Mesenteric fat pad (tissue), 1 donor: Measurements from ENCODE around the gene OPN4. TPM values are rescaled to one million over a fixed set of nuclear protein-coding genes. Genes with fewer than 3 reads are reported as not detected.

Source experiments
- DNase-seq: peaks from one replicate; pipeline ENCODE4 v3.0.0-alpha.2; 2020; ENCODE audit warnings: low spot score
- total RNA-seq: library from RNA; stranded (reverse); fragmentation: NEBNext Ultra II Directional; extraction: Animal tissue kit (Norgen Biotek cat#: 25700); gene quantifications from one replicate; pipeline ENCODE4 v1.2.1, GENCODE V29; 2021
- donor health status: DM: yes; HTN: yes; CAD: no.

OPN4 gene
- total RNA-seq, 1 donor from 2014 or later: not detected

DNA sequence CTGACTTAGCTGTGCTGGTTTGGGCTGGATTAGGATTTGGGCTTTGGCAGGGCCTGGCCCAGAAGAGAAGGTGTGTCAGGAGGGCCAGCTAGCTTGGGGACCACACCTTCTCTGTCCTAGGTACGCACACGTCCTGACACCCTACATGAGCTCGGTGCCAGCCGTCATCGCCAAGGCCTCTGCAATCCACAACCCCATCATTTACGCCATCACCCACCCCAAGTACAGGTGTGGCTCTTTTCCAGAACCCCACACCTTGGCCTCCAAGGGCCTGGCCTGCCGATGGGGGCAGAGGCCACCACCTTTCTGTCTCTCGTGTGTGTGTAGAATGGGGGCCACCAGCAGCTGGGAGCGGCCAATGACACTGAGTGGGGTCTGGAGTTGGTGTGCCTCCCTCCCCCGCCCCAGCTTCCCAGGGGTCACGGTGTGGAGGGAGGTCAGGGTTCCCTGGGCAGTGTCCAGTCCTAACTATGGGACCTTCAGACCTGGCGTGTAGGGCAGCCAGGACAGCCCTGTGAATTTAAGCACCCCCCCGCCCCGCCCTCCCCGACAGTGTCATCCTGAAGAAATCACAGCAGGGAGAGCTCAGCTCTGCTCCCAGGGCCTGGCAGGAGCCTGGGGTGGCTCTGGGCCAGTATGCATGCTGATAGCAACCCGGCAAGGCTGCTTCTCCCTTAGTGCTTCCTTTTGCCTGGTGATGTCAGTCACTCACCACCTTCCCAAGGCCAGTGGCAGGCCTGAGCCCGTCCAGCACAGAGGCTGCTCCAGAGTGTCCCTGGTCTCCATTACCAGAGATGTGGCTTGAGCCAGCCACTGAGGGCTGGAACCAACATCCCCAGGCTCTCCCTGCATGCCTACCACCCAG is 7.0 kb downstream of the OPN4 start:
- no peak for DNase-seq

DNA sequence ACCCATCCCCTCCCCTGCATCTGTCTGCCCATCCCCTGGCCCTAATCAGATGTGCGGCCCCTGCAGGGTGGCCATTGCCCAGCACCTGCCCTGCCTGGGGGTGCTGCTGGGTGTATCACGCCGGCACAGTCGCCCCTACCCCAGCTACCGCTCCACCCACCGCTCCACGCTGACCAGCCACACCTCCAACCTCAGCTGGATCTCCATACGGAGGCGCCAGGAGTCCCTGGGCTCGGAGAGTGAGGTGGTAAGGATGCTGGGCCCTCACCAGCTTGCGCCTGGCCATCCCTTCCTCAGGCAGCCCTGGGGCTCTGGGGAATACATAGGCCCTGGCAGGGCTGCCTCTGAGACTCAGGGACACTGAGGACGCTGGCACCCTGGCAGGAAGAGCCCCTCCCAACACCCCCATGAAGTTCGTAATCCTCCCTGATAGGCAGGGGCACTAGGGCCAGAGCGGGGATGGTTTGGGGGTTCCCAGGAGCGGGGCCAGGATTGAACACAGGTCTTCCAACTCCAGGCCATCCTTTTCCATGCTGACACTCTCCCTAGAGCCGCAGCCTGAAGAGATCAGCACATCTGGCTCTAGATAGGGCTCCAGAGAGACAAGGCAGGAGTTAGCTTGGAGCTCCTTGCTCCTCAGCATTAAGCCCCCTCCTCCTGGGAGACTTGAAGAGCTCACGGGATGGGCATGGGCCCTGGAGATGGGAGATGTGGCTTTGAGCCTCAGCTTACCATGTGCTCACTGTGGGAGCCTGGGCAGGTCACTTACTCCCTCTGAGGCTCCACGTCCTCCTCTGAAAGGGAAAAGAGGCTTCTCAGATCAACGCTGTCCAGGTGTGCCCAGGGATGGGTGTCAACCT is 8.1 kb downstream of the OPN4 start:
- no peak for DNase-seq

DNA sequence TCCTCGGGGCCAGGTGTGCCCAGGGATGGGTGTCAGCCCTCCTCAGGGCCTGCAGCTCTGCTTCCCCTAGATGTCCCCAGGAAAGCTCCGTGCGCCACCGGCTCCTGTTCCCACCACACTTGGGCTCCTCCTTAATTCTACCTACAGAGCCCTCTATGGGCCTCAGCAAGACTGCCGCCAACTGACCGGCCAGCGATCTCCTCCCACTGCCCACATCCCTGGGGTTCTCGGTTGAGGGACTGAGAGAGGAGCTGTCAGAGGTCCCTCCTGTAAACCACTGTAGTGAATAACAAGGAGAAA is 8.6 kb downstream of the OPN4 start:
- no peak for DNase-seq

DNA sequence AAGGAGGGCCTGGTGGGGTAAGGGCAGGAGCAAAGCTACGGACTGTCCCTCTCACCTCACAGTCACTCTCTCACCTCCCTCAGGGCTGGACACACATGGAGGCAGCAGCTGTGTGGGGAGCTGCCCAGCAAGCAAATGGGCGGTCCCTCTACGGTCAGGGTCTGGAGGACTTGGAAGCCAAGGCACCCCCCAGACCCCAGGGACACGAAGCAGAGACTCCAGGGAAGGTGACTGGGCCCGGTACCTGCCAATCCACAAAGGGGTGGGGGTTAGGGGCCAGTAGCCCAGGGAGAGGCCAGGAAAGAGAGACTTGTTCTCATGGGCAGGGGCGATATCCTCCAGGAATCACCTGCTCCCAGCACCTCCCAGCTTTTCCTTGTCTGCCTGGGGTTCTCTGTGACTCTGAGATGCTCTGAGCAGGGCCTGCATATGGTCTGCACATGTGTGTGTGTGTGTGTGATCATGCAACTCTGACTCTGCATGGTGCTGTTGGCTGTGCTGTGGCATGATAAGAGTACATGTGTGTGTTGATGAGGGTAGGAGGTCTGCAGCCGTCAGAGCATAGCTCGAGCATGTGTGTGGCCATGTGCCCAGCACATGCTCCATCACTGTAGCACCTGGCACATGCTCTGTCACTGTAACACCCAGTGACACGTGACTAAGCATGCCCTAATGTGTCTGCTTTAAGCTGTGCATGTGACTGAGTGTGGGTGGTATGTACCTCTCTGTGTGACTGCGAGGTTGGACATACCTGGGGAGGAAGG is 9.4 kb downstream of the OPN4 start:
- no peak for DNase-seq

DNA sequence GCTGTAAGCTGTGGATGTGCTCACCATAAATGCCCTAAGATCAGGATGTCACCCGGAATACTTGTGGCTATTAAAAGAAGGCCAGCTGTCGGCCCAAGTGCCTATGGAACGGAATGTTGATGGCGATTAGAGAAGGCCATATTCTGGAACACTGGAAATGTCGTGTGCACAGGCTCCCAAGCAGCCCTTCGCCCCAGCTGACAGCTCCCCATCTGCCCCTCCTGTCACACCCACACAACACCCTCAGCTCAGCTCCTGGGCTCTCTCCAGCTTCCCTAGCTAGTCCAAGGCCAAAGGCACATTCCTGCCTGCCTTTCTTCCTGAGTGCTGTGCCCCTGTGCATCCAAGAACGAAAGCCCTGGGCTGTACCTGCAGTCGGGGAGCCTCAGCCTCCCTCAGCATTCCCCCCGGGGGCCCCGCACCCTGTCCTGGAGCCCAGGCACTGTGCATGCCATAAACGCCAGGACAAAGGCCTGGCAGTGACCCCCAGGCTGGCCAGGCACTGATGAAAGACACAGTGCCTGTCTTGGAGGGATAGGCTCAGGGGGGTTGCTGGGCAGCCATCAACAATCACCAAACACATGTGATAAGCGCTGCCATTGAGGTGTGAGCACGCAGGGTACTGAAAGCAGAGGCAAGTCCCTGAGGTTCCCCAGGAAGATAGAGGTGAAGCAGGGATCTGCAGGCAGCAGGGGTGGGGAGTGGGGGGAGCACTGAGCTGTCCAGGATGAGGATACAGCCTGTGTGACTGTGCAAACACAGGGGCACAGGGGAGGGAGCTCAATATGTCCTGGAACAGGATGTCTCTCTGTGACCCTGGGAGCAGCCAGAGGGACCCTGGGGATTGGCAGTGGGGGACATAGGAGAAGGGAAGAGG is 10.2 kb downstream of the OPN4 start:
- no peak for DNase-seq

DNA sequence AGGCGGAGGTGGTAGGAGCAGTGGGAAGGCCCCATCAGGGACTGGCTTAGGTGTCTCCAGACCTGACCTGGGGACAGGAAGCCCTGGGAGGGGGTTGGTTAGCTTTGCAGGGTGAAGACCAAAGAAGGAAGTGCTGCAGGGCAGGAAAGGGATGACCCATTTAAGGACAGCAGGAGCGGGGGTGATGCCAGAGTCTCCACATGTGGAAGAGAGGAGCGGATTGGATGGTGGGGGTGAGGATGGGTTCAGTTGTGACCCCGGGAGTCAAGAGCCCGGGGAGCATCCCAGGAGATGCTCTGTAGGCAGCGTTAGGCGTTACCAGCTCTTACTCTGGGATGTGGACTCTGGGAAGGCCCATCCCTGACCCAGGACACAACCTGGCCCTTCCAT is 10.9 kb downstream of the OPN4 start:
- no peak for DNase-seq

DNA sequence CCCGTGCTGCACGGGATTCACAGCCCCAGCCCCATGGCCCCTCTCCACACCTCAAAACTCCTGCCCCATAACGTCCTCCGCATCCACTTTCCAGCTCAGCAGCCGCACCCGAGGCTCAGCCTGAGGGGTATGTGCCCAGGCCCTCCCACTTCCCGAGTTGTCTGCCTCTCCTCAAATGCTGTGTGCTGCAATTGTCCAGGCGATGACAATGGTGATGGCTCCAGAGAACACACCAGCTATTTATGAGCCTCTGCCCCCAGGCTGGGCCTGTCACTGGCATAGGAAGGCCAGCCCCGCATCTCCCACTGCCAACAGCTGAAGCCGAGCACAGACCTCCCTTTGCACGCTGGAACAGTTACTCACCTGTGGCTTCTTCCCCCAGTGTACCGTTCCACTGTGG is 11.5 kb downstream of the OPN4 start:
- no peak for DNase-seq

DNA sequence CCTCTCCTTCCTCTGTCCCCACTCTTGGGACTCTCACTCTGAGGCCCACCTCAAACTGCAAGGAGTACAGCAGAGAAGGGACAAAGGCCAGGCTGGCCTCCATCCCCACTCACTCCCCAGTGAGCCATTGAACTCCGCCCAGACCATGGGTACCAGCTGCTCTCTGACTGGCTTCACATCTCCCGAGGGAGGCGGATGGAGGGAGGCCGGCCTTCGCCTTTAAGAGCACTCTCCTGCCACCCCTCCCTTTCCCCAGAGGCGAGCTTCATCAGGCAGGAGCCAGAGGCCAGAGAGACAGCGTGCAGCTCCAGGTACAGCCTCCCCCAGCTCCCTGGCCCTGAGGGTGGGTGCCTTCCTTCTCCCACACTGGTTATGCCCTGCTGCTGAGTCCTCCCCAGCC is 12.2 kb downstream of the OPN4 start:
- DNase-seq: no peak

DNA sequence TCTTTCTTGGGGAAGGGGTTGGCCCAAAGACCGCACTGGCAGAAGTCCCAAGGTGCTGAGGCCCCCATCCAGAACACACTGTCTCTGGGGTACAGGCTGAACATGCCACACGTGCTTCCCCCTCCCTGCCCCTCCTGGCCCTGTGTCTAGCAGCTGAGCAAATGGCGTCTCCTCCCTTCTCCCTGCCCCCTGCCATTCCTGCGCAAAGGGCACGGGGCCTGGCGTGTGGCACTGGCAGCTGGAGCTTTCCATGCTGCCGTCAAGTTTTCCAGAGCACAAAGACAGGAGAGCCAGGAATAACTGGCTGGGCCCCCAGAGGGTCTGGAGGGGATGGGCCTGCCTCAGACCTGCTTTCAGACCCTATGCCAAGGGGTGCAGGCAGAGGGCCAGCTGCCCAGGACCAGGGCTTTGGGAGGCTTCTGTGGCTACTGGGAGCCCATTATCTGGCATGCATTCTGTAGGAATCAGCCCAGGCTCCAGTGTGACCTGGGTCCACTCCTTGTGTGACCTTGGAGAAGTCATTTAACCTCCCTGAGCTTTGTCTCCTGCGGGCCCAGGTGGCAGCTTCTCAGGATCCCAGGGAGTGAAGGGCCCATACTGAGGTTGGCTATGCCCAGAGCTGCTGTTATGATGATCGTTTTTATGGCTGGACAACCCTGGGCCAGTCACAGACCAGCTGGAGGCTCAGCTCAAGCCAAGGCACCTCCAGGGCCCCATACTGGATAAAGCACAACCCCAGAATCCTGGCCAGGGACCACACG is 13.3 kb downstream of the OPN4 start:
- DNase-seq: no peak

DNA sequence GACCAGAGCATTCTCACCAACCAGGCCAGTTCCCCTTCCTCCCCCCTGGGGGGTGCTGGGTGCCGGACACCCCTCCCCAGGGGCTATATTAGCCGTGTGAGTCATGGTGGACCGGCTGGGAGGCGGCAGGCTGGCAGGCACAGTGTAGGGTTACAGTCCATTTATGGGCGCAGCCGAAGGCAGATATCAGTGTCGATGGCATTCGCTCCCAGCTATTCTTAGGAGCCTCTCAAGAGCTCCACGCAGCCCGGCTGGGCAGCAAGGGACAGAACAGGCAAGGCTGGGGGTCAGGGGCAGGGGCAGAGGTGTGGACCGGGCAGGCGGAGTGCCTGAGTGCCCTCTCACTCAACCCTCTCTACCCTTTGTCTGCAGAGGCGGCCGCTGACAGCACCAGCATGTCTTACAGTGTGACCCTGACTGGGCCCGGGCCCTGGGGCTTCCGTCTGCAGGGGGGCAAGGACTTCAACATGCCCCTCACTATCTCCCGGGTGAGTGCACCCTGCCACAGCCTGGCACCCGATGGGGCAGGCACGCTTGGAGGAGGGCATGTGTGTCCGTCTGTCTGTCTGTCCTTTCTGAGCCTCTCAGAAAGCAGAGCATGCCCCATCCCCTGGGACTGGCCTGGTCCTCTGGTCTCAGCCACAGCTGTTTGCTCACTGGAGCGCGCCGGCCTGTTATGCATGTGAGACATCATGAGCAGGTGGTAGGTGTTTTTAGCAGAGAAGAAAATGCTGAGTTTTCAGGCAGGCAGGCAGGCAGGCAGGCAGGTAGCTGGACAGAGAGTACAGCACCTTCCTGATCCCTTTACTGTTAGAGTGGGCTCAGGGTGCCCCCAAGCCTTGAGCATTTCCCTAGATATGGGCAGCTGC is 14.2 kb downstream of the OPN4 start, which contains the start of gene LDB3:
TSS of gene LDB3 (plus strand) at position 215 of the 869 bp plus-strand sequence. CDS start at position 396, 181 bp downstream.
- DNase-seq: no peak

DNA sequence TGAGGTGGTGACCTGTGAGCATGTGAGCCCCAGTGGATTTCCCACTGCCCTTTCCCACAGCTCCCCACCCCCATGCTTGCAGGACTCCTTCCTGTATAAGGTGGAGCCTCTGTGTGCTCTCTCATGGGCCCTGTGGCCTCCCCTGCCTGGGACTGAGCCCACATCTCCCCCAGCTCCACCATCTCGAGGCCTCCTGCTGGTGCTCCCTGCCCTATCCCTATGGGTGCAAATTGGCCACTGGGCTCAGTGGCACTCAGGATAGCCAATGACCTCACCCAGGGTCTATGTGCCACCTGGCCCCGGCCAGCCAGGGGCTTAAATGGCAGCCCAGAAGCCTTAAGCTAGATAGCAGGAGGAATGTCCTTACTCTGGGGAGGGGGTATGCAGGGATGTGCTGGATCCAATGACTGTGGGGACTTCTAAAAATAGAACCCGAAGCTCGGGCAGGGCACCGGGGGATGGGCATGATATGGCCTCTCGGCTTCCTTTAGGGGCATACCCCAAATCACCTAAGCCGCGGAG is 16.0 kb downstream of the OPN4 start:
- no peak for DNase-seq

DNA sequence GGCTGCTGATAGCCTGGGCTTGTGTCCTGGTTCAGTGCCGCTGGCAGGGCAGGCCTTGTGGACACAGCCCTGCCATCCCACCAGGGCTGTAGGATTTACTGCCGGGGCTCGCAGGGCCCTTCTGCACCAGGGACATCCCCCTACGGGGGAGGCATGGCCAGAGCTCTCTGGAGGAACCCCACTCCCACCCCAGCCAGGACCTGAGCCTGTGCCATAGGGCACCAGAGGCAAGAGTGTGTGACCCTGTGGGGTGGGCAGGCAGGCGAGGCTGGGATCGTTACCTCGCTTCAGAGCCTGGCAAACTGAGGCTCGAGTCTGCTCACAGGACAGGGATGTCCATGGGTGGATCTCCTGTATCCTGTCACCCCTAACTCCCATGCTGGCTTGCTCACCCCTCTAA is 16.5 kb downstream of the OPN4 start:
- no peak for DNase-seq

DNA sequence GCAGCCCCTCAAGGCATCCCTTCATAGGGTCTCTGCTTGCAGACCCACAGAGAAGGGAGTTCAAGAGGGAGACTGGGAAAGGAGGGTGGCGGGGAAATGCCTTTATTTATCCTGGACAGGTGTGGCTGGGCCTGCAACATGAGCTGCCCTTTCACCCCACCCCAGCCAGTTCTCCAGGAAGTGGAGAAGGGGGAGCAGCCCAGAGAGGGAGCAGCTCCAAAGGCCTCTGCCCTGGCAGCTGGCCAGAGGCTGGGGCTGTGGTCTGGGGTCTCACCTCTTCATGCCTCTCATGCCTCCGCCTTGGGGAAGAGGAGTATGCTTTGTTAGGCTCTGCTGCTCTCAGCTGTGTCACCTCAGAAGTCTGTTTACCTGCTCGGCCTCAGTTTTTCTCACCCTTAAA is 17.1 kb downstream of the OPN4 start:
- no peak for DNase-seq

DNA sequence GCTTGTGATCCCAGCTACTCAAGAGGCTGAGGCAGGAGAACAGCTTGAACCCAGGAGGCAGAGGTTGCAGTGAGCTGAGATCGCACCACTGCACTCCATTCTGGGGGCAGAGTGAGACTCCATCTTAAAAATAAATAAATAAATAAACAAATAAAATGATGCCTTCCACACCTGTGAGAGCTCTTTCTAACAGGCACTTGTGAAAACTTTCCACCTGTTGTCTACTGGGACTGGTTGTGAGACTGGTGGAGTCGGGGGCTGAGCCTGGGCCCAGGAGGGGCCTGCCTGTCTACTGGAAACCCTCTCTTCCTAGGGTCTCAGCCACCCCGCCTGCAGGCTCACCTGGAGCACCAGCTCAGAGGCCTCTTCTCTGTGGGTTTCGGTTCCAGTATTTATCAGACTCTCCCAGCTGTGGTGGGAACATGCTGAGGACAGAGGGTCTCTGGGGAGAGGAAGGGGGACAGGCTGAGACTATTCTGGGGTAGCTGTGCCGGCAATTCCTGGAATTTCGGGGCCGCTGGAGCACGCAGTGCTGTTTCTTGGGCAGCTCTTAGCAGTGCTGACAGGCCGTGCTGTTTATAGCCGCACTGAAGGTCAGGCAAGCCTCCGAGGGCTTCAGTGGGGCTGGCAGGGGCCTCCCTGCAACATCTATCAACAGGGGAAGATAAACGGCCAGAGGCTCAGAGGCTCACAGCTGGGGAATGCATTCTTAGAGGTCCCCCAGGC is 17.8 kb downstream of the OPN4 start:
- DNase-seq: no peak

DNA sequence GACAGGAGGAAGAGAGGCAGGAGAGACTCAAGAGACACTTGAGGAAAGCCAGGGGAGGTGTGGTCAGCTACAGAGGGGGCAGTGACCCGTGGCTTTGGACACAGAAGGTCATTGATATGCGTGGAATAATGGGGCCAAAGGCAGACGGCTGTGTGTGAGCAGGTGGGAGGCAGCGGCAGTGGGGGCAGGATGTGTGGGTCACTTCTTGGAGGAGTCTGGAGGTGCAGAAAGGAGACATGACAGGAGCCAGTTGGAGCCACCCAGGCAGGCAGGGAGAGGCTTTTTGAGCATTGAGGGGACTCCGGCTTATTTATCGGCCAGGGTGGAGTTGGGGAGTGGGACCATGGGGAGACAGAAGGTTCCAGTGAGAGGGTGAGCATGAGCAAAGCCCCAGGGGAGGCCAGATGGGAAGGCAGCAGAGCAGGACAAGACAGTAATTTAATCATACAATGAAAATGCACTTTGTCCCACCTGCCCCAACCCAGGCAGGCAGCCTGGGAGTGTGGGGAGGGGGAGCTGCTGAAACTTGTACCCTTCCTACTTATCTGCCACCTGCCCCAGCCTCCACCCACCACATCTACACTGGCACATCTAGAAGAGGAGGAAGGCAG is 19.0 kb downstream of the OPN4 start:
- no peak for DNase-seq

DNA sequence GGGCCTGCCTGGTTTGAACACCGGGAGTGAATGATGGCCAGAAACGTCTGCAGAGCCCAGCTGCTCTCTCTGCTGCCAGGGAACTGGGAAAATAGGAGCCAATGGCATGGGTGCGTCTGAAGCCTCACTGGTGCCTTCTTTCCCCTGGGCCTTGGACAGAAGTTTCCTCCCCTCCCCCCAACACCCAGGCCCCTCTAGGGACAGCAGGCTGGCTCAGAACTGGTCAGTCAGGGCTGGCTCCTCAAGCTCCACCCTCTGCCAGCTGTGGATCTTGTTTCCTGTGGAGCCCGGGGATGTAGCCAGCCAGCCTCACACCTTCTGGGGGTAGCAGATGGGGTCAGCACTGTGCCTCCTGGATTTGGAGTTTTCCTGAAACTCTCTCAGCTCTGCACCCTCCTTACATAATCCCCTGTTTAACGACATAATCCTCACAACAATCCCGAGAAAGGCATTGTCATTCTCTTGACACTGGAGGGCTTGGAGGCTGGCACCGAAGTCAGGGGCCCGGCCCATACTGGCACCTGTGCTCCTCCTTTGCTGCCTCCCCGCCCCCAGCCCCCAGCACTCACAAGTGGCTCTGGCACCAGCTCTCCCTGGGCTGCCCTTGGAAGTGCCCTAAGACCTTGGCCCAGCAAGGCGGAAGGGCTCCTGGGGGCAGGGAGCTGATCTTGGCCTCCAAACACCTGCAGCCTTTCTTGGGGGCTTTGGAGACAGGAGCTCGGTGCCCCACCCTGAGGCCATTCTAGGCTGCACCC is 19.7 kb downstream of the OPN4 start:
- DNase-seq: no peak

DNA sequence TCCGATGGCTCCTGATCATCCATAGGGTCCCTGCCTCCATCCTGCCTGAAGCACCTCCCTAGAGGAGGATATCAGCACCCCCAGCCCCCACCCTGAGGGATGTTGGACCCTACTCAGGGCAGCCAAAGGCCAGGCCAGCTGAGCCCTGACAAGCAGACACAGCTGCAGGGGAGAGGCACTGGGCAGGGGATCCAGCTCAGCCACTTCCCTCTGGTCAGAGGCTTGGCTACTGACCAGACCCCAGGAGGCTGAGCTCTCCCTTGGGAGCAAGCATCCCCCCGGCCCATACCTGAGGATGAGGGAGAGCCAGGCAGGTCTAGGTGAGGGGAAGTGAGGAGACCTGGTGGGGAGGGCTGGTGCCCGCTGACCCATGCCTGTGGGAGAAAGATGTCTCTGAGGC is 20.6 kb downstream of the OPN4 start:
- DNase-seq: no peak
